OCI-LY1 (cell line): ENCODE measurements around the gene RNF103.

Source experiments
- H2AFZ ChIP-seq: fragments of 200-600 bp; sonication (generic), shearing (Covaris generic); 2 replicates; pipeline ENCODE4 v1.6.0; 2014; ENCODE audit warnings: antibody characterized with exemption, mild to moderate bottlenecking, low read length
- H3F3A ChIP-seq: fragments of 200-600 bp; sonication (generic), shearing (Covaris generic); 2 replicates; pipeline ENCODE4 v1.6.0; 2014; ENCODE audit warnings: mild to moderate bottlenecking, antibody characterized with exemption, low read length, moderate library complexity; ENCODE audit not compliant: insufficient read depth
- H3K27ac ChIP-seq: fragments of 200-600 bp; sonication (generic); 2 replicates; pipeline ENCODE4 v1.5.1; 2014; ENCODE audit warnings: low read length, mixed run types, mild to moderate bottlenecking, low read depth; ENCODE audit not compliant: poor library complexity, severe bottlenecking
- H3K27me3 ChIP-seq: fragments of 200-600 bp; sonication (generic); 2 replicates; pipeline ENCODE4 v1.6.0; 2014; ENCODE audit warnings: antibody characterized with exemption, mild to moderate bottlenecking, low read length, moderate library complexity; ENCODE audit not compliant: insufficient read depth
- H3K36me3 ChIP-seq: fragments of 200-600 bp; sonication (generic); 2 replicates; pipeline ENCODE4 v1.6.1; 2014; ENCODE audit warnings: mild to moderate bottlenecking, antibody characterized with exemption, low read length, moderate library complexity, mixed read lengths; ENCODE audit not compliant: insufficient read depth
- H3K4me1 ChIP-seq: fragments of 200-600 bp; sonication (generic); 2 replicates; pipeline ENCODE4 v1.5.1; 2014; ENCODE audit warnings: mild to moderate bottlenecking, low read length, moderate library complexity; ENCODE audit not compliant: insufficient read depth, severe bottlenecking
- H3K4me2 ChIP-seq: fragments of 200-600 bp; sonication (generic), shearing (Covaris generic); 2 replicates; pipeline ENCODE4 v1.6.1; 2014; ENCODE audit warnings: low read length
- H3K4me3 ChIP-seq: fragments of 200-600 bp; sonication (generic); 2 replicates; pipeline ENCODE4 v1.5.1; 2014; ENCODE audit warnings: low read length, low read depth, mild to moderate bottlenecking, mixed read lengths; ENCODE audit not compliant: poor library complexity, severe bottlenecking
- H3K79me2 ChIP-seq: fragments of 200-600 bp; shearing (Covaris generic); 2 replicates; pipeline ENCODE4 v1.6.1; 2016; ENCODE audit warnings: mixed run types, low read length, mixed read lengths; ENCODE audit not compliant: insufficient read depth
- H3K9ac ChIP-seq: fragments of 200-600 bp; sonication (generic), shearing (Covaris generic); 2 replicates; pipeline ENCODE4 v1.6.1; 2014; ENCODE audit warnings: mild to moderate bottlenecking, low read length, mixed read lengths
- H3K9me2 ChIP-seq: fragments of 200-600 bp; sonication (generic), shearing (Covaris generic); 2 replicates; pipeline ENCODE4 v1.6.1; 2014; ENCODE audit warnings: low read depth, mild to moderate bottlenecking, low read length, mixed read lengths
- H3K9me3 ChIP-seq: fragments of 200-600 bp; shearing (Covaris generic); 2 replicates; pipeline ENCODE4 v1.6.1; 2014; ENCODE audit warnings: low read length, mixed read lengths
- H4K20me1 ChIP-seq: fragments of 200-600 bp; sonication (generic), shearing (Covaris generic); 2 replicates; pipeline ENCODE4 v1.6.0; 2016; ENCODE audit warnings: mild to moderate bottlenecking, low read length; ENCODE audit not compliant: insufficient read depth
- CTCF ChIP-seq: fragments of 200-600 bp; sonication (generic), shearing (Covaris generic); IDR thresholded peaks from 2 replicates; pipeline ENCODE4 v1.5.1; 2017; ENCODE audit warnings: mild to moderate bottlenecking, antibody characterized with exemption, low read length, moderate library complexity, mixed read lengths
- EZH2 ChIP-seq: fragments of 200-600 bp; sonication (generic), shearing (Covaris generic); IDR thresholded peaks from 2 replicates; pipeline ENCODE4 v1.8.0; 2017; ENCODE audit warnings: borderline replicate concordance, mixed run types, mild to moderate bottlenecking, antibody characterized with exemption, low read length, moderate library complexity, mixed read lengths

The RNF103 gene

GRCh38 chr2:86649119-86649947 is 25.7 kb upstream of the RNF103 start:
- H3K4me2 ChIP-seq: no peak overlapping the region
- no peak overlapping the region for H3K4me3 ChIP-seq
- no peak overlapping the region for H3K27ac ChIP-seq
- no peak overlapping the region for H2AFZ ChIP-seq
- no peaks in the 10 kb centered on the region for H3K36me3 ChIP-seq
- no peaks in the 10 kb centered on the region for H3K9me2 ChIP-seq
- H3F3A ChIP-seq: no peaks in the 10 kb centered on the region
- no peaks in the 10 kb centered on the region for H3K9me3 ChIP-seq
- no peaks in the 10 kb centered on the region for H3K4me1 ChIP-seq
- H4K20me1 ChIP-seq: no peaks in the 10 kb centered on the region
- no peaks in the 10 kb centered on the region for H3K27me3 ChIP-seq
- no peak overlapping the region for H3K9ac ChIP-seq
- no peak for TF ChIP-seq CTCF
- no peak for TF ChIP-seq EZH2
- H3K79me2 ChIP-seq: no peaks in the 10 kb centered on the region

GRCh38 chr2:86648681-86649080 is 25.0 kb upstream of the RNF103 start:
- Histone ChIP-seq H3K9me2 (no peaks in the 10 kb centered on the region), H3K79me2 (no peaks in the 10 kb centered on the region), H3F3A (no peaks in the 10 kb centered on the region), H3K4me3 (no peak overlapping the region), H3K27me3 (no peaks in the 10 kb centered on the region), H4K20me1 (no peaks in the 10 kb centered on the region), H2AFZ (no peak overlapping the region), H3K9ac (no peak overlapping the region), H3K36me3 (no peaks in the 10 kb centered on the region), H3K27ac (no peak overlapping the region), H3K4me2 (no peak overlapping the region), H3K4me1 (no peaks in the 10 kb centered on the region), H3K9me3 (no peaks in the 10 kb centered on the region)
- TF ChIP-seq EZH2: no peak
- TF ChIP-seq CTCF: no peak

- Histone ChIP-seq H3K27ac (no peak overlapping the region), H3K9ac (no peak overlapping the region), H4K20me1 (no peaks in the 10 kb centered on the region), H3K9me2 (no peaks in the 10 kb centered on the region), H3F3A (no peaks in the 10 kb centered on the region), H2AFZ (no peak overlapping the region), H3K9me3 (no peaks in the 10 kb centered on the region), H3K36me3 (no peaks in the 10 kb centered on the region), H3K4me3 (no peak overlapping the region), H3K4me1 (no peaks in the 10 kb centered on the region), H3K79me2 (no peaks in the 10 kb centered on the region), H3K27me3 (no peaks in the 10 kb centered on the region), H3K4me2 (no peak overlapping the region)
- TF ChIP-seq CTCF (no peak), EZH2 (no peak)
Observed at GRCh38 chr2:86646865-86647264, 23.2 kb upstream of the RNF103 start.
